GM18858 (cell line): ENCODE results near the gene ART1.

Source experiments
- ATAC-seq: cut with Tn5 transposase; IDR thresholded peaks from one replicate; pipeline ENCODE4 v1.9.1; 2021; ENCODE audit not compliant: unreplicated experiment

The ART1 gene

GRCh38 chr11:3710485-3711259 is 65.7 kb downstream of the ART1 start:
- ATAC-seq = no peak

GRCh38 chr11:3712274-3712673 is 67.3 kb downstream of the ART1 start:
- ATAC-seq = no peak
